ENCODE results near the gene AP1S2. TPM values are rescaled to one million over a fixed set of nuclear protein-coding genes. Genes with fewer than 3 reads are reported as not detected.

AP1S2 gene
- total RNA-seq, 1 donor from 2014 or later = 46.0 TPM

GRCh38 chrX:15864023-15864422 lies 9.4 kb upstream of the AP1S2 start:
- peaks cover 5% of the 10 kb centered on the region for H3K27me3 ChIP-seq (ENCODE audit: control insufficient read depth, insufficient read depth, low read length)
- no peak overlapping the region for H3K4me3 ChIP-seq (ENCODE audit: low read depth, low read length)
- TF ChIP-seq CTCF (IDR thresholded peaks at IDR 0.05; ENCODE audit: insufficient read depth, low read length, poor library complexity, severe bottlenecking) = no peak
- no peaks in the 10 kb centered on the region for H3K36me3 ChIP-seq (ENCODE audit: control insufficient read depth, insufficient read depth, low read length)
- DNase-seq (ENCODE audit: low read depth) = no peak

DNA sequence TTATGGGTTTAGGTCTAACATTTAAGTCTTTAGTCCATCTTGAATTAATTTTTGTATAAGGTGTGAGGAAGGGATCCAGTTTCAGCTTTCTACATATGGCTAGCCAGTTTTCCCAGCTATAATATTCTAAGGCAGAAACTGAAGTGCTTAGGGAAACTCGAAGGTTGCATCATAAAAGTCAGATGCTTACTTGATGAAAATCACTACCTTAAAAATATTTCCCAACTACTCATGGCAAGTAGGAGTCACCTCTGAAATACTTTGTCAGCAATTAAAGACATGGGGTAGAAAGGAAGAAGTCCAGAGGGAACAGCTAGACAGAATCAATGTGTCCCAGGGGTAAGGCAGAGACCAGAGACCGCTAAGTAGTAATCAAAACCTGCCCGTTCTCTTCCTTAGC lies 6.3 kb upstream of the AP1S2 start:
- no peak for TF ChIP-seq CTCF (IDR thresholded peaks at IDR 0.05; ENCODE audit: insufficient read depth, low read length, poor library complexity, severe bottlenecking)
- no peak for DNase-seq (ENCODE audit: low read depth)
- no peaks in the 10 kb centered on the region for H3K36me3 ChIP-seq (ENCODE audit: control insufficient read depth, insufficient read depth, low read length)

GRCh38 chrX:15858051-15858450 lies 3.4 kb upstream of the AP1S2 start:
- DNase-seq (ENCODE audit: low read depth) = no peak
- Histone ChIP-seq H3K4me3 (ENCODE audit: low read depth, low read length) (no peak overlapping the region), H3K36me3 (ENCODE audit: control insufficient read depth, insufficient read depth, low read length) (no peaks in the 10 kb centered on the region), H3K27me3 (ENCODE audit: control insufficient read depth, insufficient read depth, low read length) (peaks cover 2% of the 10 kb centered on the region)
- TF ChIP-seq CTCF (IDR thresholded peaks at IDR 0.05; ENCODE audit: insufficient read depth, low read length, poor library complexity, severe bottlenecking) = no peak

More for the DNA sequence above, 6.3 kb upstream of the AP1S2 start:
- Histone ChIP-seq H3K4me3 (ENCODE audit: low read depth, low read length) (no peak overlapping the region), H3K27me3 (ENCODE audit: control insufficient read depth, insufficient read depth, low read length) (peaks cover 5% of the 10 kb centered on the region)

DNA sequence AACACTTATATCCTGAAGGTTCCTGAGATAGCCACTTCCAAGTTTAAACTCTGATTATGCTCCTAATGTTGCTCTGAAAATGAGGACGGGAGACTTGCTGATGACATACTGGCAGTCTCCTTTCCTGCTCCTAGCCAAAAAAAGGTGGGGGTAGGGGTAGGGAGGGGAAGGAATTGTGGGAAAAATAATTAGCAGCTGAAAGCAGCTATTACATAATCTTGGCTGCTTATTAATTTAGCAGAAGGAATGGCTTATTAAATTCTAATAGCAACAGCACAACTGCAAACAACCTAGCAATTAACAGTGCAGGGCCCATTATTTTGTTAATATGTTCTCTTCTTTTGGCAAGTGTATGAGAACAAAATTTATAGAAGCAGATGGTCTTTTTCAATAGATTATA lies 2.0 kb upstream of the AP1S2 start:
- no peak for TF ChIP-seq CTCF (IDR thresholded peaks at IDR 0.05; ENCODE audit: insufficient read depth, low read length, poor library complexity, severe bottlenecking)
- H3K27me3 ChIP-seq (ENCODE audit: control insufficient read depth, insufficient read depth, low read length) = peaks cover 2% of the 10 kb centered on the region
- no peak for DNase-seq (ENCODE audit: low read depth)
- H3K4me3 ChIP-seq (ENCODE audit: low read depth, low read length) = no peak overlapping the region
- H3K36me3 ChIP-seq (ENCODE audit: control insufficient read depth, insufficient read depth, low read length) = no peaks in the 10 kb centered on the region

DNA sequence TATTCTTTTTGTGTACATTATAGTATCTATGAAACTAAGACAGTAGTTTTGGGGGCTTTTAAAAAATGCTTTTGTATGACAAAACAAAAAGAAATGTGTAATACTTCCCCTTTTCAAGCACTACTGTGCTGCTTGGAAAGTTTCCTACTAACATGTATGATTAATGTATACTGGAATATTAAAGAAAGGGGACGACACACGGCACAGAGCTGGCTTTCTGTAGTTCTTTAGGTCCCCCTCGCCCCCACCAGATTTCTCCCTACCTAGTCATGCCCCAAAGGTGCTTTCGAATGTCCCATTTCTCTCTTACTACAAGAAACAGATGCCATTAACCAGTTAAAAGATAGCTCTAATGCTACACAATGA lies 1.6 kb upstream of the AP1S2 start:
- no peak for TF ChIP-seq CTCF (IDR thresholded peaks at IDR 0.05; ENCODE audit: insufficient read depth, low read length, poor library complexity, severe bottlenecking)
- Histone ChIP-seq H3K36me3 (ENCODE audit: control insufficient read depth, insufficient read depth, low read length) (no peaks in the 10 kb centered on the region), H3K27me3 (ENCODE audit: control insufficient read depth, insufficient read depth, low read length) (peaks cover under 1% of the 10 kb centered on the region), H3K4me3 (ENCODE audit: low read depth, low read length) (no peak overlapping the region)
- no peak for DNase-seq (ENCODE audit: low read depth)

DNA sequence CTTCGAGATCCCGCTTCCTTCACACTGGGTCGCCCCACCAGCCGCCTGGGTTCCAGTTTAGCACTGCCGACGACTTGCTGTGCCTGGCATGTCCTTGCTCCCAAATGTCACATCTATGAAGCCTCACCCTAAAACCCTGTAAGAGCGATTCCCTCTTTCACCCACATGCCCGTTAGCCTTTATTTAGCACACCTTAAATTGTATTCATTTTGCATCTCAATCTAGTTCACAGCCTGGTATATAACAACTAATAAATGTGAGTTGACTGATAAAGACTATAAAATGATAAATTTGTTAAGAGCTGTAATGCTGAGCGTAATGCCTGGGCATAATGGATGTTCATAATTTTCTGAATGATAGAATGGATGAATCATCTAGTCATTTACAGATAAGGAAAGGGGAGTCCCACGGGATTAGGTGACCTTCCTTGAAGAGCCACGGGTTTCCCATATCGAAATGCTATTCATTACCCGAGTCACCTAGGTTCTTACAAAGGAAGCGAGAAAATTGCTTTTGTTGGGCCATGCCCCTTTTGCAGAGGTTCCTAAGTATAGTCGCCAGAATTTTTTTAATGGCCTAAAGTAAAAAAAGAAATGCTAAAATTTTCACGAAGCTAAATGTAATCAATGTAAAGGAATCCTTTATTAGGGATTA lies 1.1 kb upstream of the AP1S2 start:
- no peak for TF ChIP-seq CTCF (IDR thresholded peaks at IDR 0.05; ENCODE audit: insufficient read depth, low read length, poor library complexity, severe bottlenecking)
- Histone ChIP-seq H3K27me3 (ENCODE audit: control insufficient read depth, insufficient read depth, low read length) (no peaks in the 10 kb centered on the region), H3K4me3 (ENCODE audit: low read depth, low read length) (peak overlapping the region; percentile 51), H3K36me3 (ENCODE audit: control insufficient read depth, insufficient read depth, low read length) (no peaks in the 10 kb centered on the region)
- no peak for DNase-seq (ENCODE audit: low read depth)
